GM21360 (cell line): ENCODE data around the gene PRKCZ.
"Not testable (repeated sequence)": the region's sequence is repeated elsewhere in the genome, so short reads cannot be mapped to it uniquely, and the experiment has no call there.

Source experiments
- ATAC-seq: cut with Tn5 transposase; IDR thresholded peaks from one replicate; pipeline ENCODE4 v1.9.1; 2021; ENCODE audit warnings: mild to moderate bottlenecking, moderate library complexity; ENCODE audit not compliant: unreplicated experiment

Gene PRKCZ

GRCh38 chr1:2110738-2111673, 60.8 kb downstream of the PRKCZ start:
- no peak for ATAC-seq

DNA sequence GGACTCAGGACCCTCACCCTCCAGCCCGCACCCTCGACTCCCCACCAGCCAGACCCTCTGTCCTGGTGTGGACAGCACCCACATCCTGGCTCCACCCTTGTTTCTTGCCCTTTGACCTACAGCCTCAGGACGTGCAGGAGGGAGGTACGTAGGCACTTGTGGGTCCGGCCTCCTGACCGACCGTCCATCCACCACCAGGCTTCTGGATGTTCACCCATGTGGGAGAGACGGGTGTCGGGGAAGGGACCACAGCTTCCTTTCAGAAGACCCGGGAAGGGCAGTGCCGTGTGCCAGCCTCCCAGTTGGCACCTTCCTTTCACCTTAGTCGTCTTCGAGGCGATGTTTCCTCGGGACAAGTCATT, 61.4 kb downstream of the PRKCZ start:
- ATAC-seq, result no peak

DNA sequence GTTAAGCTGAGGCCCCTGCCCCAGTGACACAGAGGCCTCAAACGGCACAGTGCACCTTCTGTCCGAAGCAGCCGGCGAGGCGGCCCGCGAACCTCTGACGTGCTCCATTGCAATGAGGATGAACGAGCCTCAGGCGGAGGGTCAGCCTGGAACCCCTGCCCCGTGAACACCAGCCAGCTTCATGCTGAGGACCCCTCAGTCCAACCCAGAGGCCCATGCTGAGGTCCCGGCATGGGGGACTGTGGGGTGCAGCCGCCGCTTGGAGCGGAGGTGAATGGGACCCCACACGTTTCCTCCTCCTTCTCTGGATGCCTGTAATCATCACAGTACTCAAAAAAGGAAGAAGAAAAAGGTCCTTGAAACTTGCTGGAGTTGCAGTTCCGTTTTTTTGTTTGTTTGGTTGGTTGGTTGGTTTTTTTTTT, 62.1 kb downstream of the PRKCZ start:
- no peak for ATAC-seq

DNA sequence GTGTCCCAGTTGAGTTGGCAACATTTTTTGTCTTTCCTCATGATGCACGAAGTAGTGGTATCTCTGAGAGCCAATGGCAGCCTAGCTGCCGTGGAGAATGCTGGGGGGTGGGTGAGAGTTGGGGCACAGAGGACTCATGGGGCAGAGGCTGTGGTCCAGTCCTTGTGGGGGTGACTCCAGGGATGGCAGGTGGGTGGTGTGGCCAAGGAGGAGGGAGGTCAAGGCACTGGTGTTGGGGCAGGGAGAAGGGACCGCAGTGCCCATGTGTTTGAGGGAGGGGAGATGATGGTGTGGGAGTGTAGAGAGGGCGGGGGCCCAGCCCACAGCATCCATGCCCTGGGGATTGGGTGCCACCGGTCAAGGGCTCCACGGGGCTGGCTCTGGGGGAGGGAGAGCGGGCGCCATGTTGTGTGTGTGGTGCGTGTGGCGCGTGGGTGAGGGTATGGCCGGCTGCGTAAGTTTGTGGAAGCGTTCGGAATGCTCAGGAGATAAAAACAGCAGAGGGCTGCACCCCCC, 63.5 kb downstream of the PRKCZ start:
- no peak for ATAC-seq

DNA sequence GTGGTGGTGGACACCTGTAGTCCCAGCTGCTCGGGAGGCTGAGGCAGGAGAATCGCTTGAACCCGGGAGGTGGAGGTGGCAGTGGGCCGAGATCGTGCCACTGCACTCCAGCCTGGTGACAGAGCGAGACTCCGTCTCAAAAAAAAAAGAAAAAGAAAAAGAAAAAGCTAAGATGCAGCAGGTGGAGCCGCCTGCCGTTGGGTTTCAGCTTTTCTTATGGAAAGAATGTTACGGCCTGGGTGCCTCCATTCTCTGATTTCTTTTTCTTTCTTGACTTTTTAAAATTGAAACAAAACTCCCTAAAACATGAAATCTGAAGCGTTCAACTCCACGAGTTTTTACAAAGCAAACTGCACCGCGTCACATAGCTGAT, 64.4 kb downstream of the PRKCZ start:
- not testable (repeated sequence) for ATAC-seq

DNA sequence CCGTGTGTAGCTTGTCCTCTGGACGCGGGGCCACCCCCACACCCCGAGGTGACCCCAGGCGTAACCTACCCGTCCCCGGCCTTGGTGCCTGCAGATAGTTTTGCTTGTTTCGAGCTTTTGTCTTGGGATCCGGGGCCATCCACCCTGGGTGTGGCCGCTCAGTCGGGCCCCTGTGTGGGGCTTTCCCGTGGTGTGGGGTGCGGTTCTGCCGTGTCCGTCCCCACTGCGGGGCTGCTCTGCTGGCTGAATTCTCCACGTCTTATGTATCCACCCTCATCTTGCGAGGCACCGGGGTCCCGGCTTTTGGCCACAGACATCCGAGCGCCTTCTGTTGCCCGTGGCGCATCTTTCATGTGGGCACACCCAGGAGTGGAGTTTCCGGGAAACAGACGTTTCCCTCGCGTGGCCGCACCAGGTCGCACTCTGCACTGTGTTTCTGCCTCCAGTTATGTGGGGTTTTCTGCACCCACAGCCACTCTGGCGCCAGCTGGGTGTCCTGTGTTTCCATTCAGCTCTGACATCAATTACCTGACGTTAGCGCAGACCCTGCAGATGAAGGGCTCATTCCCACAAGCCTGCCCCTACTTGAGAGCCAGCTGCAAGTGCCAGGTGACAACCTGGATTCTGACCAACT, 64.9 kb downstream of the PRKCZ start:
- ATAC-seq, result no peak

DNA sequence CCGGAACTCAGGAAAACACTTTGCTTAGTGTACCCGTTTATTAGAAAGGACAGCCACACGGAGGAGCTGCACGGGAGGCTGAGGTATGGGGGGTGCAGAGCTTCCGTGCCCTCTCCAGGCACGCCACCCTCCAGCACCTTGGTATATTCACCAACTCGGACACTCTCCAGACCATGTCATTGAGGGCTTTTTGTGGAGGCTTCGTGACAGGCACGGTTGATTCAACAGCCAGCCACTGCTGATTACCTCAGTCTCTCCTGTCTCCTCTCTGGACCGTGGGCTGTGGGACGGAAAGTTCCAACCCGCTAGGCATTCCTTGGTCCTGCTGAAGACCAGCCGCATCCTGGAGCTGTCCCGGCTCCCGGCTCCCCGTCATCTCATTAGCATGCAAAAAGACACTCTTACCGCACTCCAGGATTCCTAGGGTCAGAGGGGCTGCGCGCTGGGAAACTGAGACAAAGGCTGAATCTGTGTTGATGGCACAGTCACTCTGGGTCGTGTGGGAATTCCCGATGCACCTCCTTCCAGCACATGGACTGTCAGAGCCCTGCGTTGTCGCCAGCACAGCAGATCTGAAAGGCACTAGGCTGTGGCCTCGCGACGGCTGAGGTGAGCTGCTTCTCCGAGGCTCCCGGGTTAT, 65.6 kb downstream of the PRKCZ start:
- no peak for ATAC-seq

GRCh38 chr1:2119886-2120285, 69.7 kb downstream of the PRKCZ start:
- no peak for ATAC-seq

- ATAC-seq, result no peak
Observed at GRCh38 chr1:2121101-2121691, 71.0 kb downstream of the PRKCZ start.

DNA sequence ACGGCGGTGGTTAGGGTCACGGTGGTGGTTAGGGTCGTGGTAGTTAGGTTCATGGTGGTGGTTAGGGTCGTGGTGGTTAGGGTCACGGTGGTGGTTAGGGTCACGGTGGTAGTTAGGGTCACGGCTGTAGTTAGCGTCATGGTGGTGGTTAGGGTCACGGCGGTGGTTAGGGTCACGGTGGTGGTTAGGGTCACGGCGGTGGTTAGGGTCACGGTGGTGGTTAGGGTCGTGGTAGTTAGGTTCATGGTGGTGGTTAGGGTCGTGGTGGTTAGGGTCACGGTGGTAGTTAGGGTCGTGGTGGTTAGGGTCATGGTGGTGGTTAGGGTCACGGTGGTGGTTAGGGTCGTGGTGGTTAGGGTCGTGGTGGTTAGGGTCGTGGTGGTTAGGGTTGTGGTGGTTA, 71.6 kb downstream of the PRKCZ start:
- ATAC-seq, result not testable (repeated sequence)

DNA sequence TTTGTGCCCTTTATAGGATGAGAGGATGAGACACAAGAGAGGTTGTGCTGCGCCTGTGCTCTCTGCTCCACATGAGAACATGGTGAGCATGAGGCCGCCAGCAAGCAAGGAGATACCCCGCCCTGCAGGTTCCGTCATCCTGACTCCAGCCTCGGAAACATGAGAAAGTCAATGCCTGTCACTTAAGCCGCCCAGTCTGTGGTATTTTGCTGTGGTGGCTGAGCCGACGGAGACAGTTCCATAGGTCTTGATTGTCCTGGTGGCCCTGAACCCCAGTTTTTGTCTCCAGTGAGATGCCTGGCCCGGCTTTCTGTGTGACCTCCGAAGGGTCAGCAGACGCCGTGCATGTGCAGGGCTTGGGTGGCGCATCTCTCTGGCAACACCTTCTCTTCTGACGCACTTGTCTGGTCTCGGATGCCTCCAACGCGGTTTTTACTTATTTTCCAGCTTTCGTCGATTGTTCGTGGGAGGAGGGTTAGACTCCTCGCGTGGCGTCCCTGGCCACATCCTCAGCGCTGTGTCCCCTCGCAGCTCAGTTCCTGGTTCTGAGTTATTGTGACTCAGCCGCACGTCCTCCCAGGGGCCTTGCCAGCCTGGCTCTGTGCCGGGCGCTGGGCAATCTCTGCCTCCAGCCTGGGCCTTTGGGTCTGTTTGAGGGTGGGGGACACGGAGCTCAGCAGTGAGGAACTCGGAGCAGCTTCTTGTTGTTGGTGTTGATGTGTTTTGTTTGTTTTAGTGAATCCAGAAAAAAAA, 74.4 kb downstream of the PRKCZ start:
- no peak for ATAC-seq

- ATAC-seq, result no peak
Observed at GRCh38 chr1:2125350-2126211, 75.4 kb downstream of the PRKCZ start.

DNA sequence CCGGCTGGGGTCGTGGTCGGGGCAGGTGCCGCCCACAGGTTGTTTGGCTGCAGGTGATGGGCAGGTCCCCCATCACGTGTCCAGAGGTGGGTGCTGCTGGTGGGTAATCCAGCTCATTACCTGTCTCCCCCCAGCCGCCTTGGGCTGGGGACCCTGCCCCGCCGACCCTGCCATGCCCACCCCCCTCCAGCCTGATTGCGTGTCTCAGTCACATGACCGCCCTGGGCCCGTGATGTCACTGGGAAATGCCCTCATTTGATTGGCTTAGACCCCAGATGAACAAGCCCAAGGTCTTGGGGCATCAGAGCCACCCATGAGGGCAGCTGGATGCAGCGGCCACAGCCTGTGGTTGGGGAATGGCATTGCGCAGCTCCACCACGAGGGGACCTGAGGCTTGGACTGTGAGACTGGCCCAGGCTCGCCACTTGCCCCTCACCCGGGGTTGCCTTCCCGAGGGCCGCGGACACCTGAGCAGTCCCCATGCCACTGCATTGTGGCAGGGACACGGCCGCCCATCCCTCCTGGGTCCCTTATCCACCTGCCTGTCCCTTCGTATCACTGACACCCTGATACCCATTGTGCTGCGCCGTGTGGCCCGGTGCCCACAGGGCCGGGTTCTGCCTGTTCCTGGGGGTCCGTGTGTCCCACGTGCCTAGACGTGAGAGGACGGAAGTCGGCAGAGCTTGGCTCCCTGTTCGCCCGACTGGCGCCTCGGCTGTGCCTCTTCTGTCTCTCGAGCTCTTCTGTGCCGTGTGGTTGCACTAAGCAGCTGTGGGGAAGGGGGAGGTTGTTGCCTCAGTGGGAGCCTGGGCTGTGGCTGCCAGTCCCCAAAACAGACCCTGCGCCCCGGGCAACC, 76.3 kb downstream of the PRKCZ start:
- no peak for ATAC-seq

DNA sequence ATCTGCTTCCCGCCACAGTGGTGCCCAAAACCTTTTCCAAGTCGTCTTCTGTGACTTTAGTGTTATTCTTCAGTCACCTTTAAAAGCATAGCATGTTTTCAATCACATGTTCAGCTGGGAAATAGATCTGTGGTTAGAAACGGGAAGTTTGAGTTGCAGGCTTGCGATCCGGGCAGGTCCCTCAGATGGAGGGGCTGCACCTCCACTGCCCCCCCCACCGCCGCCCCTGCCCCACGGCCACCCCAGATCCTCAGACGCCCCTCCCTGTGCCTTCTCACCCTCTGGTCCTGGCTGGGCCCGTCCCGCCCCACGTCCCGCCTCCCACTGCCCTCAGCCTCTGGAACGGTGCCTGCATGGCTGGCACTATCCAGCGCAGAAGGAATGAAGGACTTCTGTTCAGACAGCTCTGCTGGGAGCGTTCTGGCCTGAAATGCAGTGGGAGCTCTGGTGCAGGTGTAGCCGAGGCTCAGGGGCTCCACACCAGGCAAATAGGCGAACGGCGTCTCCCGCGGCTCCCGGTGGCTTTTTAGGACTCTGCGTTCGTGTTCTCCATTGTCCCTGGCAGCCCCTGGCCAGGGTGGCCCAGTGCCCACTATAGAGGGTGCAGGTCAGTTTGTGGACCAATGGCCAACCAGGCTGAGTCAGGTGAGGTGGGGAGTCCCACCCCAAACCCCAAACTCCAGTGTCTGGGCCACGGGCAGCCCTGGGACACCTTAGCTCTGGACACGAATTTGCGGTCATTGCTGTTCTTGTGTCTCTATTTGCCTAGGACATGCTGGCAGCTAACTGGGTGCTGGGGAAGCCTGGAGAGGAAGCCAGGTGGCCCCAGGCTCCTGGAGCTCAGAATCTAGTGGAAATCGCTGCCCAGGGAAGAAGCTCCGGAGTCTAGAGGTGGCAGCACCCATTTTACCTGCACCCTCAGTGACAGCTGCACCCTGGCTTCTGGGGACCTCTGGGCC, 77.3 kb downstream of the PRKCZ start:
- ATAC-seq, result no peak

DNA sequence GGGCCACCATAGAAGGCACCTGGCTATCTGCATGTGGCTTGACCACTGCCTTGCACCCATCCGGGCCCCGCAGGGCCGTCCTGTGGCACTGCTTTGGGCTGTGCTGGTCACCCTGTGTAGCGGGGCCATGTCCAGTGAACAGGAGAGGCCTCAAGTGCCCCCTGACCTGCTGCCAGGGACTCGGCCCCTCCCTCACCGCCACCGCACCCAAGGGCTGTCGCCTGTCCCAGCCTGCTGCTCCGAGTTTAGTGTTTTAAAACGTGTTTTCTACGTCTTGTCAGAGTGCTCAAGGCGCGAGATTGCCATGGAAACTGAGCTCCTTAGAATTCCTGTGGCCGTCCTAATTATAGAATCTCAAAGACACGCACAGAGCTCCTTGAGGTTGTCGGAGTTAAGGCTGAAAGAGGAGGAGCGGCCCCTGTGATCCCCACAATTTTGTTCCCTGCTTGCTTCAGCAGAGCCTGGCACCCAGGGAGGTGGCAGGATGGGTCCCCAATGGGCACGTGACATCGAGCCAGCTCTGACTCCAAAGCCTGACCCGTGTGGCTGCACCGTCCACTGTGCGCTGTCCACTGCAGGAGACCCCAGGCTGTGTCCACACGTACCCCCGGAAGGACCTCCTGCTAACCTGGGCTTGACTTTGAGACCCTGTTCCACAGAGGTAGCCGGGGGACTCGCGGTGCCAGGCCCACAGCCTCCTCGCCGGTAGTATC, 78.1 kb downstream of the PRKCZ start:
- ATAC-seq, result no peak

- no peak for ATAC-seq
Observed at GRCh38 chr1:2129256-2129943, 79.2 kb downstream of the PRKCZ start.
